Measurements from ENCODE around the gene YEATS2. TPM values are rescaled to one million over a fixed set of nuclear protein-coding genes. Genes with fewer than 3 reads are reported as not detected.
"Not testable (repeated sequence)": the region's sequence is repeated elsewhere in the genome, so short reads cannot be mapped to it uniquely, and the experiment has no call there.

The YEATS2 gene
- total RNA-seq, 1 experiment from 2014 or later: 38.6 TPM

DNA sequence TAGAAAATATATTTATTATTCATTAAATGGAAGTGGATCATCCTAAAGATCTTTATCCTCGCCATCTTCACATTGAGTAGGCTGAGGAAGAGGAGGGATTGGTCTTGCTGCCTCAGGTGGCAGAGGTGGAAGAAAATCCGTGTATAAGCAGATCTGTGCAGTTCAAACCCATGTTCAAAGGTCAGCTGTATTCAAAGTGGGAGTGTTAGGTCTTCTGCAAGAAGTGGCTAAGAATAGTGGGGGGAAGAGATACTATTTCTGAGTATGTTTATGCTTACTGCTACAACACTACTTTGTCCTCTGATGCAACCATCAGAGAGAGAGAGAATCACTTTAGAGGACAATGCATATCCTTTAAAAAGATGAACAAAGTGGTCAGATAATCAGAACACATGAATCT is 39.5 kb downstream of the YEATS2 start:
- no peaks in the 10 kb centered on the region for H3K4me1 ChIP-seq (ENCODE audit: control insufficient read depth in 1 of 2, insufficient read depth in 2 of 2, low read length in 2 of 2)
- CTCF ChIA-PET: no interaction called here
- no peaks in the 10 kb centered on the region for H3K9me2 ChIP-seq (ENCODE audit: insufficient read depth)
- H3K9me3 ChIP-seq (ENCODE audit: control insufficient read depth in 1 of 2, insufficient read depth in 1 of 2, low read depth in 1 of 2, low read length in 2 of 2): no peaks in the 10 kb centered on the region
- RAD21 ChIA-PET (ENCODE audit: low non-redundant PET in 1 of 2, low total read pairs in 2 of 2, uncharacterized antibody in 2 of 2, unreplicated experiment in 2 of 2): no interaction called here
- ATAC-seq: no peak
- DNase-seq (ENCODE audit: low read depth, low spot score): no peak
- H3K27me3 ChIP-seq (ENCODE audit: insufficient read depth, low read length): no peaks in the 10 kb centered on the region
- H3K36me3 ChIP-seq (ENCODE audit: control insufficient read depth in 1 of 2, insufficient read depth in 2 of 2, low read length in 2 of 2): peaks cover 23 to 28% of the 10 kb centered on the region in 2 experiments
- intact Hi-C loops (cut with micrococcal nuclease): no loop called here
- no peak overlapping the region for H3K4me3 ChIP-seq (replicated peaks in 1 of 2; ENCODE audit: low read depth in 1 of 2, low read length in 2 of 2)
- TF ChIP-seq CBX3 (IDR thresholded peaks at IDR 0.05; ENCODE audit: low read depth): no peak
- no peak overlapping the region for H3K9ac ChIP-seq (ENCODE audit: low read length)
- H3K4me2 ChIP-seq (ENCODE audit: low read length): no peak overlapping the region
- POLR2A ChIA-PET: no interaction called here
- H4K20me1 ChIP-seq (ENCODE audit: insufficient read depth): no peaks in the 10 kb centered on the region
- no peak overlapping the region for H2AFZ ChIP-seq (ENCODE audit: low read depth, low read length, poor library complexity, severe bottlenecking)
- no peak overlapping the region for H3K27ac ChIP-seq (ENCODE audit: low read depth, low read length)
- peaks cover 15% of the 10 kb centered on the region for H3K79me2 ChIP-seq (ENCODE audit: insufficient read depth, low read length)
- no TSS peak for BruUV-seq (replicated peaks)

DNA sequence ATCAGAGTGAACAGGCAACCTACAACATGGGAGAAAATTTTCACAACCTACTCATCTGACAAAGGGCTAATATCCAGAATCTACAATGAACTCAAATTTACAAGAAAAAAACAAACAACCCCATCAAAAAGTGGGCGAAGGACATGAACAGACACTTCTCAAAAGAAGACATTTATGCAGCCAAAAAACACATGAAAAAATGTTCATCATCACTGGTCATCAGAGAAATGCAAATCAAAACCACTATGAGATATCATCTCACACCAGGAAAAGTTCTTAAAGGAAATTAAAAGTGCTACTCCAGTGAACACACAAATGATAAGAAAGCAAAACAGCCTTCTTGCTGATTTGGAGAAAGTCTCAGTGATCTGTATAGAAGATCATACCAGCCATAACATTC is 42.6 kb downstream of the YEATS2 start:
- RAD21 ChIA-PET (ENCODE audit: low non-redundant PET in 1 of 2, low total read pairs in 2 of 2, uncharacterized antibody in 2 of 2, unreplicated experiment in 2 of 2); H3K9me3 ChIP-seq (ENCODE audit: control insufficient read depth in 1 of 2, insufficient read depth in 1 of 2, low read depth in 1 of 2, low read length in 2 of 2); H3K4me2 ChIP-seq (ENCODE audit: low read length); H3K4me1 ChIP-seq (ENCODE audit: control insufficient read depth in 1 of 2, insufficient read depth in 2 of 2, low read length in 2 of 2); H3K27ac ChIP-seq (ENCODE audit: low read depth, low read length); POLR2A ChIA-PET; H3K9ac ChIP-seq (ENCODE audit: low read length); CTCF ChIA-PET; DNase-seq (ENCODE audit: low read depth, low spot score); intact Hi-C loops (cut with micrococcal nuclease); H4K20me1 ChIP-seq (ENCODE audit: insufficient read depth); H3K9me2 ChIP-seq (ENCODE audit: insufficient read depth); H2AFZ ChIP-seq (ENCODE audit: low read depth, low read length, poor library complexity, severe bottlenecking); H3K79me2 ChIP-seq (ENCODE audit: insufficient read depth, low read length); ATAC-seq; H3K4me3 ChIP-seq (replicated peaks in 1 of 2; ENCODE audit: low read depth in 1 of 2, low read length in 2 of 2); H3K27me3 ChIP-seq (ENCODE audit: insufficient read depth, low read length); BruUV-seq (replicated peaks): not testable (repeated sequence)
- peaks cover 19 to 28% of the 10 kb centered on the region in 2 experiments for H3K36me3 ChIP-seq (ENCODE audit: control insufficient read depth in 1 of 2, insufficient read depth in 2 of 2, low read length in 2 of 2)

DNA sequence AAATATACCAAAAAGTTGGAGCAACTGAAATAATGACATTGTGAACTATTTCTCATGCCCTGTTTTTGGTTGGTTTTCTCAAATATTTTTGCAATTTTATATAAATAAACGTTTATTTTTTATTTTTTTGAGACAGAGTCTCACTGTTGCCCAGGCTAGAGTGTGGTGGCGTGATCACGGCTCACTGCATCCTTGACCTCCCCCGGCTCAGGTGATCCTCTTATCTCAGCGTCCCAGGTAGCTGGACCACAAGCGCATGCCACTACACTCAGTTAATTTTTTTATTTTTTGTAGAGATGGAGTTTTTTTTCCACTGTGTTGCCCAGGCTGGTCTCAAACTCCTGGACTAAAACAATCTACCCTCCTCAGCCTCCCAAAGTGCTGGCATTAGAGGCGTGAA is 45.6 kb downstream of the YEATS2 start:
- ChIA-PET CTCF (no interaction called here), RAD21 (ENCODE audit: low non-redundant PET in 1 of 2, low total read pairs in 2 of 2, uncharacterized antibody in 2 of 2, unreplicated experiment in 2 of 2) (no interaction called here), POLR2A (no interaction called here)
- Histone ChIP-seq H3K79me2 (ENCODE audit: insufficient read depth, low read length) (no peaks in the 10 kb centered on the region), H3K4me1 (ENCODE audit: control insufficient read depth in 1 of 2, insufficient read depth in 2 of 2, low read length in 2 of 2) (no peaks in the 10 kb centered on the region), H3K9ac (ENCODE audit: low read length) (no peak overlapping the region), H3K9me3 (ENCODE audit: control insufficient read depth in 1 of 2, insufficient read depth in 1 of 2, low read depth in 1 of 2, low read length in 2 of 2) (no peaks in the 10 kb centered on the region), H3K27ac (ENCODE audit: low read depth, low read length) (no peak overlapping the region), H4K20me1 (ENCODE audit: insufficient read depth) (no peaks in the 10 kb centered on the region), H3K36me3 (ENCODE audit: control insufficient read depth in 1 of 2, insufficient read depth in 2 of 2, low read length in 2 of 2) (peaks cover 12 to 14% of the 10 kb centered on the region in 2 experiments), H3K4me3 (replicated peaks in 1 of 2; ENCODE audit: low read depth in 1 of 2, low read length in 2 of 2) (no peak overlapping the region), H3K9me2 (ENCODE audit: insufficient read depth) (no peaks in the 10 kb centered on the region), H3K27me3 (ENCODE audit: insufficient read depth, low read length) (no peaks in the 10 kb centered on the region), H2AFZ (ENCODE audit: low read depth, low read length, poor library complexity, severe bottlenecking) (no peak overlapping the region), H3K4me2 (ENCODE audit: low read length) (no peak overlapping the region)
- TF ChIP-seq EZH2phosphoT487 (IDR thresholded peaks at IDR 0.05; ENCODE audit: borderline replicate concordance): no peak
- TF ChIP-seq, protein P1, sequence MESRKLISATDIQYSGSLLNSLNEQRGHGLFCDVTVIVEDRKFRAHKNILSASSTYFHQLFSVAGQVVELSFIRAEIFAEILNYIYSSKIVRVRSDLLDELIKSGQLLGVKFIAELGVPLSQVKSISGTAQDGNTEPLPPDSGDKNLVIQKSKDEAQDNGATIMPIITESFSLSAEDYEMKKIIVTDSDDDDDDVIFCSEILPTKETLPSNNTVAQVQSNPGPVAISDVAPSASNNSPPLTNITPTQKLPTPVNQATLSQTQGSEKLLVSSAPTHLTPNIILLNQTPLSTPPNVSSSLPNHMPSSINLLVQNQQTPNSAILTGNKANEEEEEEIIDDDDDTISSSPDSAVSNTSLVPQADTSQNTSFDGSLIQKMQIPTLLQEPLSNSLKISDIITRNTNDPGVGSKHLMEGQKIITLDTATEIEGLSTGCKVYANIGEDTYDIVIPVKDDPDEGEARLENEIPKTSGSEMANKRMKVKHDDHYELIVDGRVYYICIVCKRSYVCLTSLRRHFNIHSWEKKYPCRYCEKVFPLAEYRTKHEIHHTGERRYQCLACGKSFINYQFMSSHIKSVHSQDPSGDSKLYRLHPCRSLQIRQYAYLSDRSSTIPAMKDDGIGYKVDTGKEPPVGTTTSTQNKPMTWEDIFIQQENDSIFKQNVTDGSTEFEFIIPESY (IDR thresholded peaks at IDR 0.05; ENCODE audit: extremely low read depth, insufficient replicate concordance, low read length): no peak
- TF ChIP-seq RAD21 (IDR thresholded peaks at IDR 0.05; ENCODE audit: low read depth): no peak
- TF ChIP-seq EZH2 (IDR thresholded peaks at IDR 0.05): no peak
- TF ChIP-seq, protein P2, sequence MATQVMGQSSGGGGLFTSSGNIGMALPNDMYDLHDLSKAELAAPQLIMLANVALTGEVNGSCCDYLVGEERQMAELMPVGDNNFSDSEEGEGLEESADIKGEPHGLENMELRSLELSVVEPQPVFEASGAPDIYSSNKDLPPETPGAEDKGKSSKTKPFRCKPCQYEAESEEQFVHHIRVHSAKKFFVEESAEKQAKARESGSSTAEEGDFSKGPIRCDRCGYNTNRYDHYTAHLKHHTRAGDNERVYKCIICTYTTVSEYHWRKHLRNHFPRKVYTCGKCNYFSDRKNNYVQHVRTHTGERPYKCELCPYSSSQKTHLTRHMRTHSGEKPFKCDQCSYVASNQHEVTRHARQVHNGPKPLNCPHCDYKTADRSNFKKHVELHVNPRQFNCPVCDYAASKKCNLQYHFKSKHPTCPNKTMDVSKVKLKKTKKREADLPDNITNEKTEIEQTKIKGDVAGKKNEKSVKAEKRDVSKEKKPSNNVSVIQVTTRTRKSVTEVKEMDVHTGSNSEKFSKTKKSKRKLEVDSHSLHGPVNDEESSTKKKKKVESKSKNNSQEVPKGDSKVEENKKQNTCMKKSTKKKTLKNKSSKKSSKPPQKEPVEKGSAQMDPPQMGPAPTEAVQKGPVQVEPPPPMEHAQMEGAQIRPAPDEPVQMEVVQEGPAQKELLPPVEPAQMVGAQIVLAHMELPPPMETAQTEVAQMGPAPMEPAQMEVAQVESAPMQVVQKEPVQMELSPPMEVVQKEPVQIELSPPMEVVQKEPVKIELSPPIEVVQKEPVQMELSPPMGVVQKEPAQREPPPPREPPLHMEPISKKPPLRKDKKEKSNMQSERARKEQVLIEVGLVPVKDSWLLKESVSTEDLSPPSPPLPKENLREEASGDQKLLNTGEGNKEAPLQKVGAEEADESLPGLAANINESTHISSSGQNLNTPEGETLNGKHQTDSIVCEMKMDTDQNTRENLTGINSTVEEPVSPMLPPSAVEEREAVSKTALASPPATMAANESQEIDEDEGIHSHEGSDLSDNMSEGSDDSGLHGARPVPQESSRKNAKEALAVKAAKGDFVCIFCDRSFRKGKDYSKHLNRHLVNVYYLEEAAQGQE (IDR thresholded peaks at IDR 0.05; ENCODE audit: low read depth): no peak
- TF ChIP-seq, protein P3, sequence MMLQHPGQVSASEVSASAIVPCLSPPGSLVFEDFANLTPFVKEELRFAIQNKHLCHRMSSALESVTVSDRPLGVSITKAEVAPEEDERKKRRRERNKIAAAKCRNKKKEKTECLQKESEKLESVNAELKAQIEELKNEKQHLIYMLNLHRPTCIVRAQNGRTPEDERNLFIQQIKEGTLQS (IDR thresholded peaks at IDR 0.05): no peak
- TF ChIP-seq TCF7L2 (IDR thresholded peaks at IDR 0.05; ENCODE audit: borderline replicate concordance, extremely low read depth, insufficient read depth, insufficient read length): no peak
- ATAC-seq (no peak), DNase-seq (ENCODE audit: low read depth, low spot score) (no peak)
- no TSS peak for BruUV-seq (replicated peaks)
- intact Hi-C loops (cut with micrococcal nuclease): no loop called here

All from HCT116 (cell line).